Neuronal stem cell (in vitro differentiated cells): ENCODE results near the gene RASGRP1.

Source experiments
- DNase-seq: peaks from one replicate; pipeline ENCODE4 v3.0.0-alpha.2; 2013; ENCODE audit warnings: low spot score
- H2AFZ ChIP-seq: one replicate; pipeline ENCODE4 v1.6.1; 2013; ENCODE audit warnings: mild to moderate bottlenecking, low read length, inconsistent platforms
- H2AK5ac ChIP-seq: 2 replicates; pipeline ENCODE4 v1.6.1; 2013; ENCODE audit warnings: low read depth, mild to moderate bottlenecking, inconsistent platforms, low read length, moderate library complexity, mixed read lengths
- H2BK120ac ChIP-seq: 2 replicates; pipeline ENCODE4 v1.6.1; 2013; ENCODE audit warnings: low read depth, mild to moderate bottlenecking, inconsistent platforms, low read length, moderate library complexity, mixed read lengths
- H2BK12ac ChIP-seq: one replicate; pipeline ENCODE4 v1.6.1; 2013; ENCODE audit warnings: low read length, inconsistent platforms
- H2BK15ac ChIP-seq: 2 replicates; pipeline ENCODE4 v1.6.1; 2013; ENCODE audit warnings: mild to moderate bottlenecking, low read length, inconsistent platforms, mixed read lengths
- H2BK5ac ChIP-seq: one replicate; pipeline ENCODE4 v1.6.1; 2013; ENCODE audit warnings: inconsistent platforms, mild to moderate bottlenecking, low read length, moderate library complexity
- H3K14ac ChIP-seq: one replicate; pipeline ENCODE4 v1.6.1; 2013; ENCODE audit warnings: low read length, inconsistent platforms
- H3K18ac ChIP-seq: 2 replicates; pipeline ENCODE4 v1.6.1; 2013; ENCODE audit warnings: low read length, inconsistent platforms
- H3K23ac ChIP-seq: 2 replicates; pipeline ENCODE4 v1.6.1; 2013; ENCODE audit warnings: low read depth, mild to moderate bottlenecking, mixed read lengths, low read length, inconsistent platforms; ENCODE audit not compliant: poor library complexity
- H3K27ac ChIP-seq: replicated peaks from 3 replicates; pipeline ENCODE4 v1.5.1; 2013; ENCODE audit warnings: low read length, inconsistent platforms
- H3K27me3 ChIP-seq, 3 experiments: 2 replicates each; pipeline ENCODE4 v1.6.1; 2013; ENCODE audit warnings: low read length in 3 of 3, mild to moderate bottlenecking in 2 of 3, inconsistent platforms in 1 of 3, low read depth in 1 of 3, mixed read lengths in 1 of 3, moderate library complexity in 1 of 3; ENCODE audit not compliant: control insufficient read depth in 3 of 3, insufficient read depth in 3 of 3
- H3K36me3 ChIP-seq, 2 donors: replicated peaks in 1 of 2; 2 replicates each; pipeline ENCODE4 v1.6.1; 2013; ENCODE audit warnings: low read length in 2 of 2; ENCODE audit not compliant: control insufficient read depth in 2 of 2, insufficient read depth in 2 of 2
- H3K4ac ChIP-seq: 2 replicates; pipeline ENCODE4 v1.6.1; 2013; ENCODE audit warnings: inconsistent platforms, mild to moderate bottlenecking, low read length, moderate library complexity
- H3K4me1 ChIP-seq, 2 donors: 1 replicate in 1 of 2; 2 replicates in 1 of 2; pipeline ENCODE4 v1.6.1; 2013; ENCODE audit warnings: low read length in 2 of 2, low read depth in 1 of 2; ENCODE audit not compliant: control insufficient read depth in 2 of 2, insufficient read depth in 1 of 2
- H3K4me2 ChIP-seq: one replicate; pipeline ENCODE4 v1.6.1; 2013; ENCODE audit warnings: mild to moderate bottlenecking, low read length, inconsistent platforms; ENCODE audit not compliant: insufficient read depth, poor library complexity, severe bottlenecking
- H3K4me3 ChIP-seq, 2 donors: 2 replicates each; pipeline ENCODE4 v1.5.1; 2013; ENCODE audit warnings: low read length in 2 of 2, mild to moderate bottlenecking in 2 of 2, inconsistent platforms in 1 of 2, moderate library complexity in 1 of 2
- H3K79me1 ChIP-seq: one replicate; pipeline ENCODE4 v1.6.1; 2013; ENCODE audit warnings: low read depth, mild to moderate bottlenecking, inconsistent platforms, low read length, moderate library complexity
- H3K9ac ChIP-seq: one replicate; pipeline ENCODE4 v1.6.1; 2013; ENCODE audit warnings: mild to moderate bottlenecking, low read depth, low read length, inconsistent platforms; ENCODE audit not compliant: poor library complexity
- H3K9me3 ChIP-seq, 2 donors: replicated peaks in 1 of 2; 2 replicates each; pipeline versions ENCODE3 to v1.6.1; 2013; ENCODE audit warnings: low read length in 2 of 2, mild to moderate bottlenecking in 2 of 2, inconsistent platforms in 1 of 2, low read depth in 1 of 2, mixed read lengths in 1 of 2, moderate library complexity in 1 of 2; ENCODE audit not compliant: control insufficient read depth in 2 of 2, insufficient read depth in 1 of 2
- H4K8ac ChIP-seq: one replicate; pipeline ENCODE4 v1.6.1; 2013; ENCODE audit warnings: low read depth, mild to moderate bottlenecking, inconsistent platforms, low read length, moderate library complexity
- H4K91ac ChIP-seq: one replicate; pipeline ENCODE4 v1.6.1; 2013; ENCODE audit warnings: low read length, low read depth, mild to moderate bottlenecking, inconsistent platforms; ENCODE audit not compliant: poor library complexity
- WGBS, 2 donors: extraction: QIAGEN DNeasy Blood & Tissue Kit; methylation state at CpG; one replicate each; pipeline ENCODE4 v1.1.7; 2013; ENCODE audit warnings: missing lambda C conversion rate in 2 of 2, mixed read lengths in 1 of 2; ENCODE audit not compliant: insufficient read length in 2 of 2, insufficient replicate concordance in 1 of 2; ENCODE audit errors: extremely low coverage in 2 of 2; 5-methylcytosine and 5-hydroxymethylcytosine counted together

Gene RASGRP1

DNA sequence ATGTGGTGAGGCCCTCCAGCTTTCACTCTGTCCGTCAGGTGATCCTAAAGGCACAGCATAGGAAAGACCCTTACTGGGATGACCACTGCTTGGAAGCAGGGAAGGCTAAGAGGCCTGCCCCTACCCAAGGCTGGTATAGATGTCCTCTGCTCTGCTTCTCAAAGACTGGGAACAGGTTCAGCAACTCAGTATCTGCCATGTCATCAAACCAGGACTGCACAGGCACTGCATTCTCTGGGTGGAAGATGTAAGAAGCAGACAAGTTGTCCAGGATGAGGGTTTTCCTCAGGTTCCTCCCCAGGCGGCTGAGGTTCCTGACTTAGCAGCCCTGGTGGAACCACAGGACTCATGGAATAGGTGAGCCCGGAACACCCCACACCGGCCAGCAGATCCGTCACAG lies 106.0 kb downstream of the RASGRP1 start:
- Histone ChIP-seq H2AK5ac (no peak overlapping the region), H3K27ac (no peak overlapping the region), H3K27me3 (no peaks in the 10 kb centered on the region), H2BK12ac (no peak overlapping the region), H2BK120ac (no peak overlapping the region), H3K9me3 (no peaks in the 10 kb centered on the region), H3K4me3 (no peak overlapping the region), H4K8ac (no peak overlapping the region), H3K9ac (no peak overlapping the region), H4K91ac (no peak overlapping the region), H3K4me2 (no peak overlapping the region), H2BK15ac (no peak overlapping the region), H3K18ac (no peak overlapping the region), H3K14ac (no peak overlapping the region), H2BK5ac (no peak overlapping the region), H3K79me1 (peaks cover 4% of the 10 kb centered on the region), H3K23ac (no peak overlapping the region), H3K4ac (no peak overlapping the region), H2AFZ (no peak overlapping the region), H3K36me3 (peaks cover 2 to 8% of the 10 kb centered on the region in 2 donors), H3K4me1 (peaks cover 0 to 3% of the 10 kb centered on the region in 2 donors)
- no peak for DNase-seq
- no CpG with 5 or more reads among the region's 5 CpGs for WGBS, 2 donors

DNA sequence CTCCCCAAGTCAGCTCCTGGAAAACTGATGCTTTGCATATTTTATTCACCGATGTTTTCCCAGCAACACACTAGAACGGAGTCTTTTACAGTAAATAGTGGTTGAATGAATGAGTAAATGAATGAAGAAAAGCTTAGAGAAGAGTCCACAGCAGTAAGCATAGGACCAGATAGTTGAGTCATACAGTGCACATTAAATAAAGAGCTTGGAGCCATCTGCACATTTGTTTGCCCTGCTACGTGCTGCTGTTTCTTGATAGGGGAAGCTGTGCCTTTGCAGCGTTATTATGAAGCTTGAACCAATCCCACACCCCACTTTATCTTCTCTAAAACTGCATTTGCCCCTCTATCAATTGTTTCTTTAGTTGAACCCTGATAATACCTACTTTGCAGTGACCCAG lies 109.5 kb downstream of the RASGRP1 start:
- H3K14ac ChIP-seq: no peak overlapping the region
- no peak overlapping the region for H2BK5ac ChIP-seq
- H3K4me1 ChIP-seq: peaks cover 0 to 3% of the 10 kb centered on the region in 2 donors
- peaks cover 4% of the 10 kb centered on the region for H3K79me1 ChIP-seq
- no peak overlapping the region for H4K8ac ChIP-seq
- no peak overlapping the region for H3K18ac ChIP-seq
- no peak overlapping the region for H3K4ac ChIP-seq
- no peak overlapping the region for H2AK5ac ChIP-seq
- H2BK15ac ChIP-seq: no peak overlapping the region
- peaks cover 0 to 1% of the 10 kb centered on the region in 2 donors for H3K9me3 ChIP-seq
- no CpG with 5 or more reads among the region's 4 CpGs for WGBS, 2 donors
- H3K4me2 ChIP-seq: peak overlapping the region; percentile 71
- H3K27me3 ChIP-seq: peaks cover 0 to under 1% (median 0%) of the 10 kb centered on the region in 3 experiments
- H2BK120ac ChIP-seq: no peak overlapping the region
- no peak overlapping the region for H3K9ac ChIP-seq
- H2BK12ac ChIP-seq: no peak overlapping the region
- H4K91ac ChIP-seq: no peak overlapping the region
- H2AFZ ChIP-seq: peak overlapping the region; percentile 96
- H3K27ac ChIP-seq: no peak overlapping the region
- DNase-seq: no peak
- H3K36me3 ChIP-seq: peaks cover 2 to 8% of the 10 kb centered on the region in 2 donors
- no peak overlapping the region for H3K23ac ChIP-seq
- H3K4me3 ChIP-seq: peak overlapping the region; percentile 79 to 93

DNA sequence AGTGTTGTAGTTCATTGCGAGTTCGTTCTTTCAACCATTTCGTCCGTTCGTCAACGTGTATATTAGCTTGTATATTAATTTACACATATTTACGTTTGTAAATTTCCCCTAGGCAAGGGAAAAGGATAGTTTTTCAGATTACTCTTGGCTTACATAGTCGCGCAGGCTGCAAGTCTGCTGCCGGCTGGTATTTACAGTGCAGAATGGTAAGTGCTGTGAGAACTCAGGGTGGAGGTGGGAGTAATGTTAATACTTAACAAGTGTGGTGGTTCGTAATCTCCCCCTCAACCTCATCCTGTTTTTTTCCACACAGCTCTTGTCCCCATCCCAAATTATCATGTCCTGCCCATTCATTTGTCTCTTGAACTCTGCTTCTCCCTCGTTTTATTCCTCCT lies 109.9 kb downstream of the RASGRP1 start:
- no peak overlapping the region for H3K14ac ChIP-seq
- H3K4ac ChIP-seq: no peak overlapping the region
- peak overlapping the region; percentile 84 for H3K9ac ChIP-seq
- H2BK5ac ChIP-seq: peak overlapping the region; percentile 26
- H3K27me3 ChIP-seq: peaks cover 0 to 4% (median 0%) of the 10 kb centered on the region in 3 experiments
- H2AK5ac ChIP-seq: no peak overlapping the region
- H3K36me3 ChIP-seq: peaks cover 2 to 8% of the 10 kb centered on the region in 2 donors
- H3K79me1 ChIP-seq: peaks cover 4% of the 10 kb centered on the region
- H3K27ac ChIP-seq: peak overlapping the region; percentile 99
- H3K4me3 ChIP-seq: peak overlapping the region; percentile 79 to 93
- no peak overlapping the region for H4K91ac ChIP-seq
- H3K18ac ChIP-seq: peak overlapping the region; percentile 99
- H2AFZ ChIP-seq: peak overlapping the region; percentile 96
- no peak overlapping the region for H2BK15ac ChIP-seq
- no peak overlapping the region for H2BK120ac ChIP-seq
- peak overlapping the region; percentile 71 for H3K4me2 ChIP-seq
- WGBS, 2 donors: no CpG with 5 or more reads among the region's 12 CpGs
- H3K4me1 ChIP-seq: peaks cover 0 to 3% of the 10 kb centered on the region in 2 donors
- H3K9me3 ChIP-seq: peaks cover 0 to 1% of the 10 kb centered on the region in 2 donors
- no peak overlapping the region for H3K23ac ChIP-seq
- no peak for DNase-seq
- no peak overlapping the region for H2BK12ac ChIP-seq
- H4K8ac ChIP-seq: no peak overlapping the region

DNA sequence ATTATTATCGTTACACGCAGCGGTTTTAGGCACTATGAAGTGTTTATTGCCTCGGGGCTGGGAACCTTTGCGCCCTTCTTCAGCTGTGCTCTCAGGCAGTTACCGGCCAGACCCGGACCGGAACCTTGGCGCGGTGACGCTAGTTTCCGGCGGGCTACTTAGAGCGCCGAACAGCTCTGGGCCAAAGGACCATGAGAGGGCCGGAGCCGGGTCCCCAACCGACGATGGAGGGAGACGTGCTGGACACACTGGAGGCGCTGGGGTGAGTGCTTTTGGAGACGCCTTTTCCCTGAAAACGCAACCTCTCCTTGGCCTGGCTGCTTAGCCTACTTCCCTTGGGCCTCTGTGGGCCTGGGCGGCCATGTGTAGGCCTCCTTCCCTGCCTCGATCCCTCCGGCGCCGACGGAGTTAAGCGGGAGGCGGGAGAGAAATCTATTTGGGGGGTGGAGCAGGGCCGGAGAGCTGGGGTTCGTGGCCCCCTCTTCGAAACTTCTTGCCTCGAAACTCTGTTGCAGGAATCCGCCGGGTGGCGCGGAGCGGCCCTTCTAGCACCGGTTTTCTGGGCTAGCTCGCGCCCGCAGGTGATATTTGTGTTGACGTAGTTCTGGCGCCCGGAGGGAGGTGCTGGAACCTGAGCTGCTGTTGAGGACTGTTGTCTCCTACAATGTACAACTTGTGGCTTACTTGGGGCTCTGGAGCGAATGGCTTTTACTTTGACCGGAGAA lies 110.5 kb downstream of the RASGRP1 start, which contains the start of gene FAM98B:
FAM98B (plus strand) TSS at position 157 of the 725 bp plus-strand sequence; CDS start at position 192, 35 bp downstream.
- Histone ChIP-seq H3K18ac (peak within 1 kb of the TSS; percentile 99), H3K27me3 (peaks cover 0 to 8% (median 0%) of the 10 kb centered on the region in 3 experiments), H2AK5ac (no peak within 1 kb of the TSS), H3K4me2 (peak within 1 kb of the TSS; percentile 71), H3K4me3 (peak within 1 kb of the TSS; percentile 79 to 93), H3K9ac (peak within 1 kb of the TSS; percentile 97), H2BK120ac (no peak within 1 kb of the TSS), H2BK5ac (peak within 1 kb of the TSS; percentile 26), H2BK15ac (no peak within 1 kb of the TSS), H3K23ac (peak within 1 kb of the TSS; percentile 95), H4K8ac (peak within 1 kb of the TSS; percentile 82), H4K91ac (no peak within 1 kb of the TSS), H3K14ac (peak within 1 kb of the TSS; percentile 98), H3K27ac (peak within 1 kb of the TSS; percentile 99), H3K79me1 (peaks cover 4% of the 10 kb centered on the region), H3K4ac (no peak within 1 kb of the TSS), H2AFZ (peak within 1 kb of the TSS; percentile 96), H3K36me3 (peaks cover 1 to 8% of the 10 kb centered on the region in 2 donors), H3K4me1 (peaks cover 0 to 3% of the 10 kb centered on the region in 2 donors), H2BK12ac (no peak within 1 kb of the TSS), H3K9me3 (peaks cover 0 to 1% of the 10 kb centered on the region in 2 donors)
- peak; percentile 89 for DNase-seq
- no CpG with 5 or more reads among the region's 49 CpGs for WGBS, 2 donors
